HG02943 (cell line): ENCODE data around the gene ALKBH5.

Experiments used
- ATAC-seq: cut with Tn5 transposase; IDR thresholded peaks from one replicate; pipeline ENCODE4 v1.9.1; 2021; ENCODE audit warnings: mild to moderate bottlenecking, low read depth, moderate library complexity; ENCODE audit not compliant: unreplicated experiment

ALKBH5 gene

GRCh38 chr17:18256776-18257175, 73.1 kb downstream of the ALKBH5 start:
- no peak for ATAC-seq

DNA sequence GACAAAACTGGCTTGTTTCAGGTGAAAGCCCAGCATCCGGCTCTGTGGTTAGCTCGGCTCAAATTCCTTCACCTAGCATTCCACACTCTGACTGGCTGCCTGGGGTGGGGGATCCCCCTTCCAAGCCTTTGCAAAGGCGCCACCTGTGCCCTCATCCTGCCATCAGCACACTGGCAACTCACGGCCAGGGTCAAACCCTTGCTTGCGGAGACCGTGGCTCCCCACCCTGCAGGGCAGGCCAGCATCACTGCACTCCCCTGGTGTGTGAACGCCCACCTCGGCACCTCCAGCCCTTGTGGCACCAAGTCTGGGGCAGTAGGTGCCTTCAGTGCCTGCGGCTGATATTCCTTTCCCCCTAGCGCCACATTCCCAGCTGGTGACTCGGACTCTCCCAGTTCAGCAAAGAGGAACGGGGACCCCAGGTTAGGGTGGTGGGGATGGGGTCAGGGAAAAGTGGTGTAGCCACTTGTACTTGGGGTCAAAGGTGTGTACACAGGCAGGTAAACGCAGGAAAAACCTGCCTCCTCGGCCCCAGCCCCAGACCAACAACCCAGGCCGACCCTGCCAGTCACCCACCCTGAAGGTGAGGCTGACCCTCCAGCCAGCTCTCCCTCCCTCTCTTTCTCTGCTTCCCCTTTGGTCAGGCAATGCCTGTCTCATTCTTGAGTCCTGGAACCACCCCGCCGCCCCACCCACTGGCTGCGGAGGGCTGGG, 73.8 kb downstream of the ALKBH5 start:
- no peak for ATAC-seq

- no peak for ATAC-seq
These were observed 74.3 kb downstream of the ALKBH5 start for GRCh38 chr17:18257982-18258355.

GRCh38 chr17:18258356-18259038, 74.9 kb downstream of the ALKBH5 start, which contains the start of gene FLII:
TSS of gene FLII (minus strand) at chr17:18258738. CDS start at chr17:18258690, 48 bp downstream.
- no peak for ATAC-seq
